Measurements from ENCODE around the gene OR4Q3. TPM values are rescaled to one million over a fixed set of nuclear protein-coding genes. Genes with fewer than 3 reads are reported as not detected.
"Not testable (repeated sequence)": the region's sequence is repeated elsewhere in the genome, so short reads cannot be mapped to it uniquely, and the experiment has no call there.

OR4Q3 gene
- polyA plus RNA-seq (2011; rRNA removed): not detected in 2 replicates
- not detected in 2 replicates for polyA minus RNA-seq (2011; rRNA and poly(A)+ RNA removed)

- TF ChIP-seq CTCF (IDR thresholded peaks at IDR 0.05; ENCODE audit: low read depth, low read length): no peak
- POLR2A ChIA-PET: no interaction called here
- Histone ChIP-seq H3K9me3 (ENCODE audit: control insufficient read depth, insufficient read depth, low read length) (peaks cover 7% of the 10 kb centered on the region; the same call in 1 of the 2 replicates), H3K4me3 (ENCODE audit: low read depth, low read length) (no peak within 1 kb of the TSS), H3K27ac (ENCODE audit: low read depth, low read length) (no peak within 1 kb of the TSS), H3K27me3 (ENCODE audit: control insufficient read depth, insufficient read depth, low read length) (no peaks in the 10 kb centered on the region)
- DNase-seq (ENCODE audit: low read depth, low spot score): no peak
- CTCF ChIA-PET: no interaction called here
Observed at GRCh38 chr14:19743256-19743655, at the start of gene OR4Q3. OR4Q3 (plus strand) TSS chr14:19743571.

GRCh38 chr14:19729359-19729758 lies 14.0 kb upstream of the OR4Q3 start:
- H3K27me3 ChIP-seq (ENCODE audit: control insufficient read depth, insufficient read depth, low read length): no peaks in the 10 kb centered on the region
- H3K27ac ChIP-seq (ENCODE audit: low read depth, low read length): no peak overlapping the region
- DNase-seq (ENCODE audit: low read depth, low spot score): no peak
- ChIA-PET POLR2A (no interaction called here), CTCF (no interaction called here)
- TF ChIP-seq CTCF (IDR thresholded peaks at IDR 0.05; ENCODE audit: low read depth, low read length): no peak
- peaks cover 13% of the 10 kb centered on the region; the same call in 1 of the 2 replicates for H3K9me3 ChIP-seq (ENCODE audit: control insufficient read depth, insufficient read depth, low read length)
- no peak overlapping the region for H3K4me3 ChIP-seq (ENCODE audit: low read depth, low read length)

GRCh38 chr14:19729763-19730162 lies 13.6 kb upstream of the OR4Q3 start:
- no peaks in the 10 kb centered on the region for H3K27me3 ChIP-seq (ENCODE audit: control insufficient read depth, insufficient read depth, low read length)
- H3K9me3 ChIP-seq (ENCODE audit: control insufficient read depth, insufficient read depth, low read length): peaks cover 13% of the 10 kb centered on the region; the same call in 1 of the 2 replicates
- ChIA-PET CTCF (no interaction called here), POLR2A (no interaction called here)
- no peak overlapping the region for H3K27ac ChIP-seq (ENCODE audit: low read depth, low read length)
- no peak for TF ChIP-seq CTCF (IDR thresholded peaks at IDR 0.05; ENCODE audit: low read depth, low read length)
- H3K4me3 ChIP-seq (ENCODE audit: low read depth, low read length): no peak overlapping the region
- no peak for DNase-seq (ENCODE audit: low read depth, low spot score)

- POLR2A ChIA-PET, CTCF ChIA-PET: not testable (repeated sequence)
Observed at GRCh38 chr14:19733893-19734292, 9.5 kb upstream of the OR4Q3 start.

GRCh38 chr14:19752316-19752715 lies 8.9 kb downstream of the OR4Q3 start:
- POLR2A ChIA-PET; H3K27me3 ChIP-seq (ENCODE audit: control insufficient read depth, insufficient read depth, low read length); H3K9me3 ChIP-seq (ENCODE audit: control insufficient read depth, insufficient read depth, low read length); CTCF ChIA-PET; DNase-seq (ENCODE audit: low read depth, low spot score); H3K27ac ChIP-seq (ENCODE audit: low read depth, low read length); H3K4me3 ChIP-seq (ENCODE audit: low read depth, low read length): not testable (repeated sequence)

More at GRCh38 chr14:19733893-19734292, 9.5 kb upstream of the OR4Q3 start:
- not testable (repeated sequence) for H3K27me3 ChIP-seq (ENCODE audit: control insufficient read depth, insufficient read depth, low read length); DNase-seq (ENCODE audit: low read depth, low spot score); H3K4me3 ChIP-seq (ENCODE audit: low read depth, low read length); H3K27ac ChIP-seq (ENCODE audit: low read depth, low read length)
- peaks cover 13% of the 10 kb centered on the region; the same call in 1 of the 2 replicates for H3K9me3 ChIP-seq (ENCODE audit: control insufficient read depth, insufficient read depth, low read length)

GRCh38 chr14:19754172-19754571 lies 10.8 kb downstream of the OR4Q3 start:
- no peak for DNase-seq (ENCODE audit: low read depth, low spot score)
- peaks cover 4% of the 10 kb centered on the region for H3K9me3 ChIP-seq (ENCODE audit: control insufficient read depth, insufficient read depth, low read length)
- H3K27ac ChIP-seq (ENCODE audit: low read depth, low read length): no peak overlapping the region
- ChIA-PET CTCF (no interaction called here), POLR2A (no interaction called here)
- TF ChIP-seq CTCF (IDR thresholded peaks at IDR 0.05; ENCODE audit: low read depth, low read length): no peak
- no peaks in the 10 kb centered on the region for H3K27me3 ChIP-seq (ENCODE audit: control insufficient read depth, insufficient read depth, low read length)
- no peak overlapping the region for H3K4me3 ChIP-seq (ENCODE audit: low read depth, low read length)

- CTCF ChIA-PET; H3K27ac ChIP-seq (ENCODE audit: low read depth, low read length); H3K27me3 ChIP-seq (ENCODE audit: control insufficient read depth, insufficient read depth, low read length); H3K4me3 ChIP-seq (ENCODE audit: low read depth, low read length); DNase-seq (ENCODE audit: low read depth, low spot score); POLR2A ChIA-PET: not testable (repeated sequence)
- H3K9me3 ChIP-seq (ENCODE audit: control insufficient read depth, insufficient read depth, low read length): peaks cover 11% of the 10 kb centered on the region
Observed at GRCh38 chr14:19771491-19771890, 28.1 kb downstream of the OR4Q3 start.

All from AG04450 (cell line).